ENCODE measurements around the gene PDF. TPM values are rescaled to one million over a fixed set of nuclear protein-coding genes. Genes with fewer than 3 reads are reported as not detected.

PDF gene, protein sequence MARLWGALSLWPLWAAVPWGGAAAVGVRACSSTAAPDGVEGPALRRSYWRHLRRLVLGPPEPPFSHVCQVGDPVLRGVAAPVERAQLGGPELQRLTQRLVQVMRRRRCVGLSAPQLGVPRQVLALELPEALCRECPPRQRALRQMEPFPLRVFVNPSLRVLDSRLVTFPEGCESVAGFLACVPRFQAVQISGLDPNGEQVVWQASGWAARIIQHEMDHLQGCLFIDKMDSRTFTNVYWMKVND
- 9.6 and 12.4 TPM in 2 replicates for total RNA-seq

DNA sequence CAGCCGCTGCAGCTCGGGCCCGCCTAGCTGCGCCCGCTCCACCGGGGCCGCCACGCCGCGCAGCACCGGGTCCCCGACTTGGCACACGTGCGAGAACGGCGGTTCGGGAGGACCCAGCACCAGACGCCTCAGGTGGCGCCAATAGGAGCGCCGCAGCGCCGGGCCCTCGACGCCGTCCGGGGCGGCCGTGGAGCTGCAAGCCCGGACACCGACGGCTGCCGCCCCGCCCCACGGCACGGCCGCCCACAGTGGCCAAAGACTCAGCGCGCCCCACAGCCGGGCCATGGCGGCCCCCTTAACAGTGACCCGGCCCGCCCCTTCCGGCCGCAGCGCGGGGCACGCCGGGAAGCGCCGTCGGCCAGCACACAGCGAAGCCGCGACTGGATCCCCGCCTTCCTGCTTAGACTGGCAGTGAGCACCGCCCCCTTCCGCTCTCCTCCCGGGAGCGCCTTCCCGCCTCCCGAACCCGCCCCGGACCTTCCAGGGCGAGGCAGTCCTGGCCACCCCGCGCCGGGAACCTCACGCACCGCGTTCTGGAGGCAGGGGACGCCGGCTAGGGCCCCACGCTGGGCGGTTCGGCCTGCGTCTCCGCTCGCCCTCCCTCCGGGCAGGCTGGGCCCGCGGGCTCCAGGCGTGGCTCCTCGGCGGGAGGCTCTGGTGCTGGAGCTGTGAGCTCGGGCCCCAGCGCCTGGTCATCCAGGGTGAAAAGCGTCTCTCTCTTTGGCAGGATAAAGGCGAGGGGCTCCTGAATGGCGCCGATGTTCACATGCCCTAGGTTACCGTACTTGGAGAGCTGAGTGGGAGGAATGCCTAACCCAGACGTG is at the start of gene PDF:
TSS of gene PDF (minus strand) at position 303 of the 824 bp plus-strand sequence. CDS start at position 285, 18 bp downstream.

DNA sequence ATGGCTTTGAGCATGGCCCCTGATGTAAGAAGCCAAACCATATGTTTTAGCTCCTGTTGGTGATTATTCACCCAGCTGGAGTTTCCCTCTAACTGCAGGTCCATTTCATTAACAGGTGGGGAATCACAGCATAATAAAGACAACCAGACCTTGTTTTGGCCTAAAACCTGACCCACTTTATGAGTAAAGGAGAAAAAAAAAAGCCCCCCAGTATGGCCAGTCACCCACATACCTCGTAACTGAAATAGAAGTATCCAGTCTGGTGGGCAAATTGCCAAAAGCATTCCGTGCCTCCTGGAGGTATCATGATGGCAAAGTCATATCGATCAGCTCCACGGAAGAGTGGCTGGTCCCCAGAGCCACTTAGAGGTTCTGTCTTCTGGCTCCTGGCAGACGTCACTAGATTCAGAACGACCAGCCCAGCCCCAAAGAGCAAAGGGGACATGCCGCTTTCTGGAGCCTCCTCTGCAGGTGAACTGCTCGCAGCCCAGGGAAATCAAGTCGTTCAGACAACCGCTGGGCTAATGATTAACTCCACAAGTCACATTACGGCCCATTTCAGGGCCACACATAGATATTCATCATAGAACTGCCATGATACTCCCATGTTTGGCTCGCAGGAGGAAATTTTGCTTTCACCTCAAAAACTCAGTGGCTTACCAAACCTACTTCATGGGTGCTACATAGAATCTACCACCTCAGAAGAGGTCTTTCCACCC is 21.1 kb upstream of the PDF start, which contains the start of gene TMED6:
TSS of gene TMED6 (minus strand) at position 478 of the 719 bp plus-strand sequence. CDS start at position 445, 33 bp downstream.

DNA sequence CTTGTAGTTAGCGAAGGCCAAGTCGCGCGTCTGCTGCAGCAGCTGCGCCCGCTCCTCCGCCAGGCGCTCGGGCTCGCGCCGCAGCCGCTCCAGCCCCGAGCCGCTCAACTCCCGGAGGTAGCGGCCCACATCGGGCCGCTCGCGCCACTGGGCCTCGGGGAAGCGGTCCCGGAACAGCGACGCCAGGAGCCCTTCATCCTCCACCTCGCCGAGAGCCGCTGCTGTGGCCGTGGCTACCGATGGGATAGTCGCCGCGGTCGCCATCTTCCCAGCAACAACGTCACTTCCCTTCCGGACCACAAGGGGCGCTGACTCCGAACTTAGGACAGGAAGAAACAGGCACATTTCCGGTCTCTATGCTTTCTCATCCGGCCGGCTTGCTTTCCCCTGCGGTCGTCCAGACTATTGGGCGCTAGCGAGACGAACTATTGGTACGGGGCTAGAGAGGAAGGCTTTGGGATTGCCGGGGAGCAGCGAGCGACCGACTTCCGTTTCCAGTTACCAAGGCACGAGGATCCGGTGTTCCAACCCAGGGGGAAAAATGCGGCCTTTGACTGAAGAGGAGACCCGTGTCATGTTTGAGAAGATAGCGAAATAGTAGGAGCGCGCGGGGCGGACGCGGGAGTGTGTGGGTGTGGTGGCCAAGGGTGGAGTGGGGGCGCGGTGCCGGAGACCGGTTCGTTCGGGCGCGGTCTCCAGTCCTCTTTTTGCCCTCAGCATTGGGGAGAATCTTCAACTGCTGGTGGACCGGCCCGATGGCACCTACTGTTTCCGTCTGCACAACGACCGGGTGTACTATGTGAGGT is 9.1 kb upstream of the PDF start, which contains the start of the genes COG8 and NIP7:
TSS of gene COG8 (minus strand) at position 276 of the 806 bp plus-strand sequence. CDS start at position 264, 12 bp downstream.
TSS of gene NIP7 (plus strand) at position 484 of the 806 bp plus-strand sequence. CDS start at position 542, 58 bp downstream.

DNA sequence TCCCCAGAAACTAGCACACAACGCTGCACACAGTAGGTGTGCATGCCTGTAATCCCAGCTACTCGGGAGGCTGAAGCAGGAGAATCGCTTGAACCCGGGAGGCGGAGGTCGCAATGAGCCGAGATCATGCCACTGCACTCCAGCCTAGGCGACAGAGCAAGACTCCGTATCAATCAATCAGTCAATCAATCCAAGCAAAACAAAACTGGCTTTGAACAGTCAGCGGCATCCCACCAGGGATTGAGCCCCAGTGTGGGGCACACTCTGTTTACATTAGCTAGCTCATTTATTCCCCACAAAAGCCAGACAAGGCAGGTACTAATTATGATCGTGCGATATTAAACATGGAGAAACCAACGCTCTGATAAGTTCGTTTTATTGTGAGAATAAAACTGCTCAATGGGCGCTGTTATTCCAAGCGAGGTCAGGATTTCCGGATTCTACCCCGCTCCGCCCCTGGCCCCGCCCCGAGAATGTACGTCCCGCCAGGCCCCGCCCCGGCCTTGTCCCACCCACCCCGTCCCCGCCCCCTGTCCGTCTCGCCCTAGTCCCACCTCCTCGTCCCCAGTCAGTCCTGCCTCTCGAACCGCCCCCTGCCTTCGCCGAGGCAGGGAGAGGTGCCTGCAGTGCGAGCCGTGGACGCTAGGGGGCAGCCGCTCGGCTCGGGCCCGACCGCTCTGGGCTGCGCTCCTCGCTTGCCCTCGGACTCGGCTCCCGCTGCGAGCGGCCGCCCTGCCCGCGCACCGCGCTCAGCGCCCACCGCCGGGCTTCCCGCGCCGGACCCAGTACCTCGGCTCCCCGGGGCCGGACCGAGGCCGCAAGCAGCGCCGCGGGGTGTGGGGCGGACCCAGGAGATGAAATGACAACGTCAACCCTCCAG is 19.5 kb downstream of the PDF start, which contains the start of gene VPS4A:
TSS of gene VPS4A (plus strand) at position 698 of the 880 bp plus-strand sequence. CDS start at position 860, 162 bp downstream.

Other genes with a start within 250 kb of the PDF start
- 1.3 and 1.8 TPM in 2 replicates for gene HAS3, start 224.9 kb downstream of the PDF start, total RNA-seq
- 126 and 131 TPM in 2 replicates for gene CHTF8, start 198.0 kb downstream of the PDF start, total RNA-seq
- 21.9 and 27.2 TPM in 2 replicates for gene UTP4, start 197.9 kb downstream of the PDF start, total RNA-seq
- gene SNTB2, start 143.4 kb downstream of the PDF start, total RNA-seq, result 76.1 and 87.1 TPM in 2 replicates
- gene VPS4A, start 19.2 kb downstream of the PDF start, total RNA-seq, result 45.1 and 46.9 TPM in 2 replicates
- gene COG8, start 9.0 kb upstream of the PDF start, total RNA-seq, result 36.1 and 36.9 TPM in 2 replicates
- gene NIP7, start 9.2 kb upstream of the PDF start, total RNA-seq, result 28.7 and 36.7 TPM in 2 replicates
- 0.19 TPM in 1 of 2 replicates, not detected in the other for gene TMED6, start 21.2 kb upstream of the PDF start, total RNA-seq
- 15.4 and 18.7 TPM in 2 replicates for gene TERF2, start 55.4 kb upstream of the PDF start, total RNA-seq
- gene CYB5B, start 94.0 kb upstream of the PDF start, total RNA-seq, result 108 and 124 TPM in 2 replicates
- 45.1 and 45.9 TPM in 2 replicates for gene NFAT5, start 235.4 kb upstream of the PDF start, total RNA-seq

Measured in vein endothelial cell (primary cell).